Natural killer cell (primary cell): ENCODE data around the gene MTREX. TPM values are rescaled to one million over a fixed set of nuclear protein-coding genes. Genes with fewer than 3 reads are reported as not detected.

Experiments
- ATAC-seq, 3 donors: fragments of 150-1000 bp in 2 of 3; fragments of 200-7000 bp in 1 of 3; cut with Tn5 transposase; 1 replicate in 1 of 3; 2 replicates in 2 of 3; pipeline ENCODE4 v1.10.0; 2021; ENCODE audit warnings: mild to moderate bottlenecking in 2 of 3, moderate library complexity in 2 of 3
- DNase-seq, 2 donors: peaks; one replicate each; pipeline versions ENCODE4 v3.0.0 to v3.0.0-alpha.2; 2013 to 2021; ENCODE audit warnings: mixed read lengths in 1 of 2
- H3K27ac ChIP-seq: one replicate; pipeline ENCODE4 v1.5.1; 2013; ENCODE audit warnings: mild to moderate bottlenecking, low read length
- H3K27me3 ChIP-seq: one replicate; pipeline ENCODE4 v1.6.1; 2013; ENCODE audit warnings: low read length; ENCODE audit not compliant: control insufficient read depth, insufficient read depth
- H3K36me3 ChIP-seq: one replicate; pipeline ENCODE4 v1.6.1; 2013; ENCODE audit warnings: low read length; ENCODE audit not compliant: control insufficient read depth, insufficient read depth
- H3K4me1 ChIP-seq: one replicate; pipeline ENCODE4 v1.6.1; 2013; ENCODE audit warnings: low read length; ENCODE audit not compliant: control insufficient read depth, insufficient read depth
- H3K4me3 ChIP-seq: one replicate; pipeline ENCODE4 v1.5.1; 2013; ENCODE audit warnings: low read length
- H3K9me3 ChIP-seq: one replicate; pipeline ENCODE4 v1.6.1; 2013; ENCODE audit warnings: low read length; ENCODE audit not compliant: control insufficient read depth, insufficient read depth
- H3K27ac Mint-ChIP-seq, 2 donors: one replicate each; pipeline ENCODE4 v1.8.0; 2022; ENCODE audit warnings: mild to moderate bottlenecking in 2 of 2, mixed read lengths in 2 of 2, moderate library complexity in 1 of 2
- H3K27me3 Mint-ChIP-seq, 2 donors: one replicate each; pipeline ENCODE4 v1.8.0; 2022; ENCODE audit warnings: low read depth in 2 of 2, mixed read lengths in 2 of 2
- H3K36me3 Mint-ChIP-seq: one replicate; pipeline ENCODE4 v1.8.0; 2022; ENCODE audit warnings: mixed read lengths
- H3K4me1 Mint-ChIP-seq, 2 donors: one replicate each; pipeline ENCODE4 v1.8.0; 2022; ENCODE audit warnings: mixed read lengths in 2 of 2
- H3K4me3 Mint-ChIP-seq: one replicate; pipeline ENCODE4 v1.8.0; 2022; ENCODE audit warnings: mild to moderate bottlenecking, moderate library complexity, mixed read lengths
- H3K9me3 Mint-ChIP-seq, 2 donors: one replicate each; pipeline ENCODE4 v1.8.0; 2022; ENCODE audit warnings: mixed read lengths in 2 of 2
- CTCF ChIP-seq: fragments of 200-600 bp; IDR thresholded peaks from one replicate; pipeline ENCODE4 v1.8.0; 2022; ENCODE audit warnings: antibody characterized with exemption
- WGBS: methylation state at CpG from one replicate; pipeline ENCODE4 v1.1.7; 2013; ENCODE audit warnings: missing lambda C conversion rate; ENCODE audit not compliant: insufficient coverage; 5-methylcytosine and 5-hydroxymethylcytosine counted together
- intact Hi-C: fragments of 100-400 bp; cut with micrococcal nuclease; formaldehyde crosslinking; loops from one replicate; pipeline ENCODE4 v1.14.2; 2022
- total RNA-seq, 4 donors: library from RNA; stranded (reverse); fragments of 120-200 nt in 1 of 4; gene quantifications; one replicate each; pipeline versions ENCODE4 v1.2.3 to v1.2.4, GENCODE V29; 2013 to 2022

The MTREX gene
- total RNA-seq, 3 donors from 2014 or later (not counting 1 experiment from before 2014, with no cell fraction given), result 64.5 to 82.2 (median 77.6) TPM

- Histone ChIP-seq H3K27ac (no peak overlapping the region), H3K9me3 (no peaks in the 10 kb centered on the region), H3K4me1 (no peaks in the 10 kb centered on the region), H3K27me3 (no peaks in the 10 kb centered on the region), H3K36me3 (peaks cover 76% of the 10 kb centered on the region), H3K4me3 (no peak overlapping the region)
- no peaks in the 10 kb centered on the region for H3K27me3 Mint-ChIP-seq
- ATAC-seq, result no peak
- intact Hi-C loops, result no loop called here
- peaks cover 5 to 7% of the 10 kb centered on the region in 2 donors for H3K4me1 Mint-ChIP-seq
- H3K36me3 Mint-ChIP-seq, result peaks cover 15% of the 10 kb centered on the region
- no peak for DNase-seq
- no peak overlapping the region for H3K4me3 Mint-ChIP-seq
- no peak for TF ChIP-seq CTCF
- H3K27ac Mint-ChIP-seq, result peak overlapping the region in 1 of 2 donors; percentile 13
- H3K9me3 Mint-ChIP-seq, result no peaks in the 10 kb centered on the region
- 98% methylated on average over 4 of the region's 4 CpGs for WGBS
Observed at GRCh38 chr5:55278778-55279177, 29.0 kb upstream of the MTREX start.

GRCh38 chr5:55286411-55286933 is 21.3 kb upstream of the MTREX start:
- Mint-ChIP-seq H3K27ac (no peak overlapping the region), H3K4me3 (no peak overlapping the region), H3K9me3 (no peaks in the 10 kb centered on the region), H3K27me3 (no peaks in the 10 kb centered on the region), H3K4me1 (no peaks in the 10 kb centered on the region), H3K36me3 (peaks cover 5% of the 10 kb centered on the region)
- Histone ChIP-seq H3K27ac (no peak overlapping the region), H3K4me3 (no peak overlapping the region), H3K36me3 (peaks cover 68% of the 10 kb centered on the region), H3K27me3 (no peaks in the 10 kb centered on the region), H3K4me1 (no peaks in the 10 kb centered on the region), H3K9me3 (no peaks in the 10 kb centered on the region)
- intact Hi-C loops, result no loop called here
- whole genome bisulfite sequencing, result 30% methylated on average over 1 of the region's 1 CpG
- ATAC-seq, result no peak
- DNase-seq, result no peak
- no peak for TF ChIP-seq CTCF

- no peaks in the 10 kb centered on the region for H3K9me3 Mint-ChIP-seq
Observed at GRCh38 chr5:55289808-55290207, 18.0 kb upstream of the MTREX start.

More at GRCh38 chr5:55289808-55290207, 18.0 kb upstream of the MTREX start:
- no peaks in the 10 kb centered on the region for H3K4me1 ChIP-seq
- ATAC-seq (no peak), DNase-seq (no peak)
- peaks cover 72% of the 10 kb centered on the region for H3K36me3 ChIP-seq
- no peaks in the 10 kb centered on the region for H3K9me3 ChIP-seq
- no peak overlapping the region for H3K4me3 ChIP-seq
- no peaks in the 10 kb centered on the region for H3K4me1 Mint-ChIP-seq
- H3K27me3 Mint-ChIP-seq, result no peaks in the 10 kb centered on the region
- no peak for TF ChIP-seq CTCF
- H3K36me3 Mint-ChIP-seq, result peaks cover 20% of the 10 kb centered on the region
- no peaks in the 10 kb centered on the region for H3K27me3 ChIP-seq
- no peak overlapping the region for H3K27ac Mint-ChIP-seq
- intact Hi-C loops, result no loop called here
- no peak overlapping the region for H3K4me3 Mint-ChIP-seq
- no peak overlapping the region for H3K27ac ChIP-seq
